ENCODE measurements around the gene PEDS1. TPM values are rescaled to one million over a fixed set of nuclear protein-coding genes. Genes with fewer than 3 reads are reported as not detected.
"Not testable (repeated sequence)": the region's sequence is repeated elsewhere in the genome, so short reads cannot be mapped to it uniquely, and the experiment has no call there.

The PEDS1 gene
- total RNA-seq, 2 donors from 2014 or later, result 21.2 to 34.3 TPM

DNA sequence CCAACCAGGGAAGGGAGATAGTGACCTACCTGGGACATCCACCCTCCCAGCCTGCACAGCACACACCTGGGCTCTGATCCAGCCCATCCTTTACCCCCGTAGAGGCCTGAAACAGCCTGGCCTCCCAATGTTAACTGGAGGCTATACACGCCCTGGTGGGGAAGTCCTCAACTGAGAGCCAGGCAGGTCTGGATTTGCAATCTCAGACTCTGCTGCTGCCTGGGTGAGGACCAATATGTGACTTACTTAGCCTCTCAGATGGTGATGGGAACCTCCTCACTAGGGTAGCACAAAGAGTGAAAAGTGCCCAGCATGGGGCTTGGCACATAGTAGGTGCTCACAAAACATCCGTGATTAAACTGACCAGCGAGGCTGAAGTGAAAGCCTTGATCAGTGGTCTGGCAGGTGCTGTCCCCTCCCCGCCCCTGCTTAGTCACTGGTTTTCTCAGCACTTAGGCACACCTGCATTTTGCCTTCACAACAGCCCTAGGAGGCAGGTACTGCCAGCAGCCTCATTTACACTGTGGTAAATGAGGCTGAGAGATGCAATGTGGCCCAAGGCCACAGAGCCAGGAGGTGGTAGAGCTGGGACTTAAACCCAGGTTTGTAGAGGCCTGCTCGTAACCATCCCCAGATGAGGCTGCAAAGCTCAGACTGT lies 12.4 kb downstream of the PEDS1 start:
- Histone ChIP-seq H3K9me3 (no peaks in the 10 kb centered on the region), H3K4me3 (no peak overlapping the region), H3K4me1 (ENCODE audit: control insufficient read depth in 1 of 2, low read depth in 2 of 2) (peaks cover 6% of the 10 kb centered on the region in 2 donors), H3K36me3 (peaks cover 13% of the 10 kb centered on the region), H3K27me3 (replicated peaks; ENCODE audit: insufficient read depth) (no peaks in the 10 kb centered on the region), H3K27ac (no peak overlapping the region)
- TF ChIP-seq, protein P1, sequence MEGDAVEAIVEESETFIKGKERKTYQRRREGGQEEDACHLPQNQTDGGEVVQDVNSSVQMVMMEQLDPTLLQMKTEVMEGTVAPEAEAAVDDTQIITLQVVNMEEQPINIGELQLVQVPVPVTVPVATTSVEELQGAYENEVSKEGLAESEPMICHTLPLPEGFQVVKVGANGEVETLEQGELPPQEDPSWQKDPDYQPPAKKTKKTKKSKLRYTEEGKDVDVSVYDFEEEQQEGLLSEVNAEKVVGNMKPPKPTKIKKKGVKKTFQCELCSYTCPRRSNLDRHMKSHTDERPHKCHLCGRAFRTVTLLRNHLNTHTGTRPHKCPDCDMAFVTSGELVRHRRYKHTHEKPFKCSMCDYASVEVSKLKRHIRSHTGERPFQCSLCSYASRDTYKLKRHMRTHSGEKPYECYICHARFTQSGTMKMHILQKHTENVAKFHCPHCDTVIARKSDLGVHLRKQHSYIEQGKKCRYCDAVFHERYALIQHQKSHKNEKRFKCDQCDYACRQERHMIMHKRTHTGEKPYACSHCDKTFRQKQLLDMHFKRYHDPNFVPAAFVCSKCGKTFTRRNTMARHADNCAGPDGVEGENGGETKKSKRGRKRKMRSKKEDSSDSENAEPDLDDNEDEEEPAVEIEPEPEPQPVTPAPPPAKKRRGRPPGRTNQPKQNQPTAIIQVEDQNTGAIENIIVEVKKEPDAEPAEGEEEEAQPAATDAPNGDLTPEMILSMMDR (IDR thresholded peaks at IDR 0.05), result no peak
- ATAC-seq (ENCODE audit: insufficient number of reproducible peaks, low FRiP score, low read depth) (no peak), DNase-seq (ENCODE audit: low spot score) (no peak)

DNA sequence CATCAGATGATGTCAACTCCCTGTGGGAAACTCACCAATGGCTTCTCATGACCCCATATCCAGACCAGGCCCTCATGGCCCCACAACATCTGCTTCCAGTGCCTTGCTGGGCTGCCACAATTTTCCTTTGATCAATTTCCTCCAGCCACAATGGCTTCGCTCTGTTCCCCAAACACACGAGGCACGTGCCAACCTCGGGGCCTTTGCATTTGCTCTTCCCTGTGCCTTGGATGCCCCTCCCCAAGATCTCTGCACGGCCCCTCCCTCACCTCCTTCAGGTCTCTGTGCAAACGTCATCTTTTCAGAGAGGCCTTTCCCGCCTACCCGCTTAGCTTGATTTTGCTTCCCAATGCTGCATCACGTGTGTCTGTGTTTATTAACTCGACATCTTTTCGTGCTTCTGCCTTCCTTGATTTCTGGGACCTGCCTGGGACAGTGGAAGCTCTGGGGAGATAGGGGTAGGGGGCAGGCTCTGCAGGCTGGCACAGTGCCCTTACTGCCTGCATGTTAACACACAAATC lies 13.1 kb downstream of the PEDS1 start:
- Histone ChIP-seq H3K4me3 (no peak overlapping the region), H3K4me1 (ENCODE audit: control insufficient read depth in 1 of 2, low read depth in 2 of 2) (peaks cover 5 to 6% of the 10 kb centered on the region in 2 donors), H3K36me3 (peaks cover 13% of the 10 kb centered on the region), H3K9me3 (no peaks in the 10 kb centered on the region), H3K27me3 (replicated peaks; ENCODE audit: insufficient read depth) (no peaks in the 10 kb centered on the region), H3K27ac (no peak overlapping the region)
- DNase-seq (ENCODE audit: low spot score), result no peak
- TF ChIP-seq, protein P1 (IDR thresholded peaks at IDR 0.05), result no peak
- no peak for ATAC-seq (ENCODE audit: insufficient number of reproducible peaks, low FRiP score, low read depth)

DNA sequence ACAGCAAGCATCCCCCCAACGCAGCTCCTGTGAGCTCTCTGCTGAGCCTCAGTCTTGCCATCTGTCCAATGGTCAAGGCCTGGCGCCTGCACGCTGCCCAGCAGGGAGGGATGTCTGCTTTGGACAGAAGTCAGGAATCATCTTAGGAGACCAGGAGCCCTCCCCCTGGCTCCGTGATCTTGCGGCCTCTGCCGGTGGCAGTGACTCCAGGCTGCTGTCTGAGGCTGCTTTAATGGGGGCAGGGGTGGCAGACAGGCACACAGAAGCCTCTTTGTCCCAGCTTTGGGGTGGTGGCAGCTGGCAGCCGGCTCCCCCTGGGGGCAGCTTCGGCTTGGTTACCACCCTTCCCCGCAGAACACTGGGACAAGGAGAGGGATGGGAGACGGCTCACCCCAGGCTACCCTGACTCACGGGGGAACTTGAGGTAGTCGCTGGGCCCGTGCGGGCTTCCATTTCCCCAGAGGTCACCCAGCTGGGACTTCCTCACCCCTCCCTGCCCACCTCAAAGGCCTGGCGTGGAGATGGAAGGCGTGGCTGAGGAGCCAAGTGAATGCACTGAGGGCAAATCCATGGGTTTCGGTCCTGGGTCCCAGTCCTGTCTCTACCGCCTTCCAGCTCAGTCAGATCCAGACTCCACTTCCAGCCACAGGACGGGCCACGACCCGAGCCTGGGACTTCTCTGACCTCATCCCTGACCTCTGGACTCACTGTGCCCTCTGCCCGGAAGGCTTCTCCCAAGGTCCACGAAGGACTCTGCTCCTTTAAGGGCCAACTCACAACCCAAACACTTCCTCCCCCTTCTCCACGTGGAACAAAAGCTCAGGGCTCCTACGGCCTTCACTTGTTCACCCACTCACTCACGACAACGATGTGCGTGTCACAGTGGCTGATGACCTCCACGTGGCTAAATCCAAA lies 14.8 kb downstream of the PEDS1 start:
- Histone ChIP-seq H3K27ac (no peak overlapping the region), H3K36me3 (peaks cover 13% of the 10 kb centered on the region), H3K4me3 (no peak overlapping the region), H3K9me3 (no peaks in the 10 kb centered on the region), H3K27me3 (replicated peaks; ENCODE audit: insufficient read depth) (no peaks in the 10 kb centered on the region), H3K4me1 (ENCODE audit: control insufficient read depth in 1 of 2, low read depth in 2 of 2) (peaks cover 0 to under 1% of the 10 kb centered on the region in 2 donors)
- TF ChIP-seq, protein P1 (IDR thresholded peaks at IDR 0.05), result no peak
- ATAC-seq (ENCODE audit: insufficient number of reproducible peaks, low FRiP score, low read depth) (no peak), DNase-seq (ENCODE audit: low spot score) (no peak)

DNA sequence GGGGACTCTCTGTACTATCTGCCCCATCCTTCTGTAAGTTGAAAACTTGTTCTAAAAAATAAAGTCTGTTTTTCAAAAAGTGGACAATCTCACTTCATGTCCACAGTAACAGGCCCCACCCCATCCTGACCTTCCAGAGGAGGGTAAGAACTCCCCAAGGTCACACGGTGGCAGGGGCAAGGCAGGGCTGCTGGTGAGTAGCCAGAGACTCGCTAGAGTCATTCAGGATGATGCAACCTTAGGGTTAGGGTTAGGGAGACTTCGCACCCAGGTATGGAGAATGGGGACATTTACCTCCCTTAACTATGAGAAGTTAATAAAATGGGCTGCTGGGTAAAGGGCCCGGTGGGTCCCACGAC lies 15.4 kb downstream of the PEDS1 start:
- H3K9me3 ChIP-seq, result no peaks in the 10 kb centered on the region
- H3K36me3 ChIP-seq, result peaks cover 10% of the 10 kb centered on the region
- no peak overlapping the region for H3K27ac ChIP-seq
- H3K27me3 ChIP-seq (replicated peaks; ENCODE audit: insufficient read depth), result no peaks in the 10 kb centered on the region
- ATAC-seq (ENCODE audit: insufficient number of reproducible peaks, low FRiP score, low read depth), result no peak
- no peak for DNase-seq (ENCODE audit: low spot score)
- no peak overlapping the region for H3K4me3 ChIP-seq
- TF ChIP-seq, protein P1 (IDR thresholded peaks at IDR 0.05), result no peak
- no peaks in the 10 kb centered on the region for H3K4me1 ChIP-seq (ENCODE audit: control insufficient read depth in 1 of 2, low read depth in 2 of 2)

DNA sequence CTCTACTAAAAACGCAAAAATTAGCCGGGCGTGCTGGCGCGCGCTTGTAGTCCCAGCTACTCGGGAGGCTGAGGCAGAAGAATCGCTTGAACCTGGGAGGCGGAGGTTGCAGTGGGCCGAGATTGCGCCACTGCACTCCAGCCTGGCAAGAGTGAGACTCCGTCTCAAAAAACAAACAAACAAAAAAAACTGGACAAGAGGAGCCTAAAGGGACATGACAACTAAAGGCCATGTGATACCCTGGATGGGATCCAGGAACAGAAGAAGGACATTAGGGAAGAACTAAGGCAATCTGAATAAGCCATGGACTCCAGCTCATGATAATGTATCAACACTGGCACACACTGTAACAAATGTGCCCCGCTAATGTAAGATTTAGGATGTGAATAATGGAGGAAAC lies 15.8 kb downstream of the PEDS1 start:
- not testable (repeated sequence) for H3K4me3 ChIP-seq; H3K27ac ChIP-seq; H3K4me1 ChIP-seq (ENCODE audit: control insufficient read depth in 1 of 2, low read depth in 2 of 2); H3K27me3 ChIP-seq (replicated peaks; ENCODE audit: insufficient read depth); H3K36me3 ChIP-seq; ATAC-seq (ENCODE audit: insufficient number of reproducible peaks, low FRiP score, low read depth); H3K9me3 ChIP-seq; DNase-seq (ENCODE audit: low spot score)
